PC-9 (cell line): ENCODE data around the gene ZFYVE27.

ENCODE experiments used
- CTCF ChIP-seq: fragments of 200-600 bp; sonication (generic); conservative IDR thresholded peaks from 2 replicates; pipeline ENCODE4 v1.6.1; 2017; ENCODE audit warnings: mixed run types, antibody characterized with exemption, mild to moderate bottlenecking, moderate library complexity
- EZH2 ChIP-seq: fragments of 200-600 bp; sonication (generic); IDR thresholded peaks from 2 replicates; pipeline ENCODE4 v1.8.0; 2017; ENCODE audit warnings: antibody characterized with exemption, low read depth

- TF ChIP-seq EZH2 (no peak), CTCF (no peak)
These were observed 31.7 kb downstream of the ZFYVE27 start for GRCh38 chr10:97768322-97769315.
